Measurements from ENCODE around the gene PPP1R37.

GRCh38 chr19:45100201-45100600 is 7.2 kb downstream of the PPP1R37 start:
- TF ChIP-seq, protein P1, sequence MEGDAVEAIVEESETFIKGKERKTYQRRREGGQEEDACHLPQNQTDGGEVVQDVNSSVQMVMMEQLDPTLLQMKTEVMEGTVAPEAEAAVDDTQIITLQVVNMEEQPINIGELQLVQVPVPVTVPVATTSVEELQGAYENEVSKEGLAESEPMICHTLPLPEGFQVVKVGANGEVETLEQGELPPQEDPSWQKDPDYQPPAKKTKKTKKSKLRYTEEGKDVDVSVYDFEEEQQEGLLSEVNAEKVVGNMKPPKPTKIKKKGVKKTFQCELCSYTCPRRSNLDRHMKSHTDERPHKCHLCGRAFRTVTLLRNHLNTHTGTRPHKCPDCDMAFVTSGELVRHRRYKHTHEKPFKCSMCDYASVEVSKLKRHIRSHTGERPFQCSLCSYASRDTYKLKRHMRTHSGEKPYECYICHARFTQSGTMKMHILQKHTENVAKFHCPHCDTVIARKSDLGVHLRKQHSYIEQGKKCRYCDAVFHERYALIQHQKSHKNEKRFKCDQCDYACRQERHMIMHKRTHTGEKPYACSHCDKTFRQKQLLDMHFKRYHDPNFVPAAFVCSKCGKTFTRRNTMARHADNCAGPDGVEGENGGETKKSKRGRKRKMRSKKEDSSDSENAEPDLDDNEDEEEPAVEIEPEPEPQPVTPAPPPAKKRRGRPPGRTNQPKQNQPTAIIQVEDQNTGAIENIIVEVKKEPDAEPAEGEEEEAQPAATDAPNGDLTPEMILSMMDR (conservative IDR thresholded peaks at IDR 0.05; ENCODE audit: low read depth, low read length): no peak
- no peak for TF ChIP-seq EZH2 (IDR thresholded peaks at IDR 0.05; ENCODE audit: low read length, unreplicated experiment)

Measured in PC-3 (cell line).